Sigmoid colon (tissue), 4 donors: ENCODE measurements around the gene ACLY.

Experiments used
- POLR2AphosphoS5 ChIP-seq, 4 donors: sonication (generic); formaldehyde crosslinking; IDR thresholded peaks; one replicate each; pipeline ENCODE4 v1.6.1; 2017; ENCODE audit warnings: antibody characterized with exemption in 4 of 4
- TF ChIP-seq, protein P1 (sequence below), 4 experiments: fragments of 450-650 bp in 3 of 4; fragments of 200-600 bp in 1 of 4; IDR thresholded peaks; one replicate each; pipeline ENCODE4 v1.5.1; 2016 to 2019; ENCODE audit warnings: antibody characterized with exemption in 4 of 4, mild to moderate bottlenecking in 3 of 4, moderate library complexity in 2 of 4

DNA sequence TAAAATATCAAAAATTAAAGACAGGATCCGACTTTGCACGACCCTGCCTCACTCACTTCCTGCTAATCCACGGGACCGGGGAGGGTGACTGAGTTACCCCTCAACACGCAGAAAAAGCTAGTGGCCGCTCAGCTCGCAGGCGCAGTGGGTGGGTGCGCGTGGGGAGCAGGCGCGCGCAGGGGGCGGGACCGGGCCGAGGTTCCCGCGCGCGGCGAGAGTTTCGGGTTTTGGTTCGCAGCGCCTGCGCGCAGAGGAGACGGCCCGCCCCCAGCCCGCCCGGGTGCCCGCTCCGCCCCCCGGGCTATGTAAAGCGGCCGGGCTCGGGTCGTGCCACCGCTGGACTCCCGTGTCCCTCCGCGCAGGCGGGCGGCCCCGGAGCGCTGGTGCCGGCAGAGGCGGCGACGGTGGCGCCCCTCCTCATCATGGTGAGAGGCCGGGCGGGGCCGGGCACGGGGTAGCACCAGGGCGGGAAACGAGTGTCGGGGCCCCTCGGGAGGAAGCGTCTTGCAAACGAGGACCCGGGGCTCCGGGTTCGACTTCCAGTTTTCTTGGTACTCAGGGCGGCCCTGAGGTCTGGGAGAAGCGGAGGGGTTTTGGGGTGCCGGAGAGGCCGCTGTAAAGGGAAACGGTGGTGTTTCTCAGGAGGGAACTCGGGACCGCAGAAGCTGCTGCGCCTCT is 47.9 kb upstream of the ACLY start, which contains the start of gene CNP:
- TF ChIP-seq, protein P1, sequence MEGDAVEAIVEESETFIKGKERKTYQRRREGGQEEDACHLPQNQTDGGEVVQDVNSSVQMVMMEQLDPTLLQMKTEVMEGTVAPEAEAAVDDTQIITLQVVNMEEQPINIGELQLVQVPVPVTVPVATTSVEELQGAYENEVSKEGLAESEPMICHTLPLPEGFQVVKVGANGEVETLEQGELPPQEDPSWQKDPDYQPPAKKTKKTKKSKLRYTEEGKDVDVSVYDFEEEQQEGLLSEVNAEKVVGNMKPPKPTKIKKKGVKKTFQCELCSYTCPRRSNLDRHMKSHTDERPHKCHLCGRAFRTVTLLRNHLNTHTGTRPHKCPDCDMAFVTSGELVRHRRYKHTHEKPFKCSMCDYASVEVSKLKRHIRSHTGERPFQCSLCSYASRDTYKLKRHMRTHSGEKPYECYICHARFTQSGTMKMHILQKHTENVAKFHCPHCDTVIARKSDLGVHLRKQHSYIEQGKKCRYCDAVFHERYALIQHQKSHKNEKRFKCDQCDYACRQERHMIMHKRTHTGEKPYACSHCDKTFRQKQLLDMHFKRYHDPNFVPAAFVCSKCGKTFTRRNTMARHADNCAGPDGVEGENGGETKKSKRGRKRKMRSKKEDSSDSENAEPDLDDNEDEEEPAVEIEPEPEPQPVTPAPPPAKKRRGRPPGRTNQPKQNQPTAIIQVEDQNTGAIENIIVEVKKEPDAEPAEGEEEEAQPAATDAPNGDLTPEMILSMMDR (IDR thresholded peaks at IDR 0.05) = no peak
- TF ChIP-seq POLR2AphosphoS5 (IDR thresholded peaks at IDR 0.05) = peak; percentile 67 to 97 (median 94)
